GM19455 (cell line): ENCODE data around the gene TRMT112.
A peak's percentile ranks its signal among the peaks of the same experiment; 100 is the strongest.

Experiments
- ATAC-seq: cut with Tn5 transposase; IDR thresholded peaks from one replicate; pipeline ENCODE4 v1.9.1; 2021; ENCODE audit not compliant: unreplicated experiment

Gene TRMT112

DNA sequence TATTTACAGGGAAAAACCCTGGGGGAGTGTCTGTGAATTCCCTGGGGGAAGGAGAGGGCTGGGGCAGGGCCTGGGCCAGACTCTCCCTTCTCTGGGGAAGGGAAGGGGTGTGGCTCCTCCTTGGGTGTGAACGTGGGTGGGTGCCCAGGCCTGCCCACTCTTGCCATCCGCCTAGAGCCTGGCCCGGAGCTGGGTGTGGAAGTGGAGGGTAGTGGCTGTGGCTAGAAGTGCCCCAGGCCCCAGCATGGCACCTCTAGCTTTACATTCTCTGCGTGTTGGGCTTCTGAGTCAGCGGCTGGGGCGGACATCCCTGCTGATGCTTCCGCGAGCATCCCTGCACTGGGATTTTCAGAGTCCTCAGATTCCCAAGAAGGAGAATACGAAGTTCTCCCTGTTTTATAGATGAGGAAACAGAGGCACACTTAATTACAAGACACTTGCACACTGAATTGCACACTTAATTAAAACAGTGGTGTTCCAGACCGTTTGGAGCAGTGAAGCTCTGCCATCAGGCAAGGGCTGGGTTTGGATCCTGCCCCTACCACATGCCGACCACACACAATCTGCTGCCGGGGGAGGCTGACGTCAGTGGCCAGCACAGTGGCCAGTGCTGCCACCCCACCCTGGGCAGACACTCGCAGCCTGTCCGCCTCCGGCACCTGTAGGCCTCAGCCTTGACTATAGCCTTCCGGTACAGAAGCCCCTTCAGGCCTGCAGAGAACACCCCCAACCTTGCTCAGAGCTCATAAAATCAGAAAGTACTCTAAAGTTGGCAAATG lies 40.5 kb downstream of the TRMT112 start:
- ATAC-seq: no peak

GRCh38 chr11:64275841-64276240 lies 41.5 kb downstream of the TRMT112 start:
- no peak for ATAC-seq

GRCh38 chr11:64275031-64275800 lies 42.1 kb downstream of the TRMT112 start:
- no peak for ATAC-seq

GRCh38 chr11:64269540-64270220 lies 47.7 kb downstream of the TRMT112 start:
- ATAC-seq: peak; percentile 68

- ATAC-seq: peak; percentile 23
These were observed 48.3 kb downstream of the TRMT112 start for GRCh38 chr11:64268893-64269539.

- ATAC-seq: no peak
These were observed 49.1 kb downstream of the TRMT112 start for GRCh38 chr11:64268025-64268892.

- ATAC-seq: no peak
These were observed 50.0 kb downstream of the TRMT112 start for GRCh38 chr11:64267207-64267945.
